GM21367 (cell line): ENCODE results near the gene FAM156A.
"Not testable (repeated sequence)": the region's sequence is repeated elsewhere in the genome, so short reads cannot be mapped to it uniquely, and the experiment has no call there.

Experiments
- ATAC-seq: cut with Tn5 transposase; IDR thresholded peaks from one replicate; pipeline ENCODE4 v1.9.1; 2021; ENCODE audit not compliant: unreplicated experiment

Gene FAM156A

DNA sequence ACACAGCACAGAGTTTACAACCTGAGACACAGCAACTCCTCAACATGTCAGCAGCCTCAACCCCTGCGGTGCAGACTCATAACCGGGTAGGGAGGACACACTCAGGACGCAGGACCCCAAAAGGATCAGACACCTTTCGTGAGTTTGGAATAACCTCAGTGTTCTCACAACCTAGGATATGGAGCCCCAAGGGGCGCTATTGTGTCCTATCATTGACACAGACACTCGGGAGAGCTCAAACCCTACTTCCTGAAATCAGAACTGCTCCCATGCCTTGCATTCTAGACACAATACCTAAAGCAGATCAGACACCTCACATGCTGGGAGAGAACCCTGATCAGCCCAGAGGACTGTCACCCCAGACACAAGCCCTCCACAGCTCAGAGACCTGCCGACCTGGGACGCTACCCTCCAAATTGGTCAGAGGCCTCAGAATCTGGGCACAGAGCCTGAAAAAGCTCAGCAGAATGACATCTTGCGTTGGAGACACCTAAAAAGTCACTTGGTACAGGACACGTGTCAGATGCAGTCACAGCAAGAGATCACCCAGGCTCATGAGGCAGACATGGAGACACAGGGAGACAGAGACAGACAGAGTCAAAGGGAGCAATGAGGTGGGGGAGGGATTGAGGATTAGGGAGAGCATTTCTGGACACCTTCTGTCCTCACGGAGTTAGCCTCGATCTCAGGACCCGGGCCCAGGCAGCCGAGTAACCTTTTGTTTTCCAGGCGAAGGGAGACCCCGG is 8.8 kb upstream of the FAM156A start:
- ATAC-seq: not testable (repeated sequence)

DNA sequence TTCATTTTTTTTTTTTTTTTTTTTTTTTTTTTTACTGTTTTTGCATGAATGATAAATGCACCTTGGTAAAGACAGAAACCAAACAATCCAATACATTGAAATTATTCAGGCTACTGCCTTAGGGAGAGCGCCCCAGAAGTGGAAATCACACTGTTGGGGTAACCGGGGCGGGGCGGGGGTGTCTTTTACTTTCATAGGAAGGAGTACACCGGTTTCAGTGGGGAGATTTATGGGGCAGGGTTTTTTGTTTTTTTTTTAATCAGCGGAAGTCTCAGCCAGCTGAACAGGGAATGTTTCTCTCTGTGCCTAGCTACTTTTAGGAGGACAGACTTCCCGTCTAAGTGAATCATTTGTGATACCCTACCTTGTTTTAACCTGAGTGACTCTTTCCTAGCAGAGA is 643 bp upstream of the FAM156A start:
- peak; percentile 13 for ATAC-seq

- not testable (repeated sequence) for ATAC-seq
Observed at GRCh38 chrX:52949884-52950283, 8.4 kb downstream of the FAM156A start.

DNA sequence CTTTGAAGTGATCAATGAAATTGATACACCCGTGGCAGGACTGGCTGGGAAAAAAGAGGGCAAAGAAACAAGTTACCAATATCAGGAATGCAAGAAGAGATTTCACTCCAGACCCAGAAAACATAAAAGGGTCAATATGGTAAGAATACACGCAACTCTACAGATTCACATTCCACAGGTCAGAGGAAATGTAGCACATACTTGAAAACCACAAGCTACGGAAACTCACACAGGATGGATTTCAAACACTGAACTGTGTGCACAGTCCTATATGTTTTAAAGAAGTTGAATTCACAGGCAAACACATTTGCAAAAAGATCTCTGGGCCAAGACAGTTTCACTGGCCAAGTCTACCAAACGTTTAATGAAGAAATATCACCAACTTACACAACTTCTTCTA is 9.0 kb downstream of the FAM156A start:
- not testable (repeated sequence) for ATAC-seq

DNA sequence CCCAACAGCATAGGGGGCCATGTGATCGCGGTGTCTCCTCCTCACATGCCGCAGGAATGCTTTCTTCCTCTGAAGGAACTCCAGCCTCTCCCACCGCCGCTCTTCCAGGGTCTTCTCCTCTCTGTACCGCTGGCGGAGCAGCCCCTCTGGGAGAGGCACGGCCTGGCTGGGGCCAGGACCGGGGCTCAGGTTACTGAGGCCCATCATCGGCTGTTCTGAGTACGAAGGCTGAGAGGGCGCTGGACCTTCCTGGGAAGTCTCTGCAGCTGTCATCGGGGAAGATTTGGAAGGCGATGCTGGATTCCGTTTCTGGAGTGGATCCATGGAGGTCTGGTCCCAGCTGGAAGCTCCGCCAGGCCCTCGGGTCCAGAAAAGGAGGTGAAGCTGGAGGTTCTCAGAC is 10.1 kb downstream of the FAM156A start:
- not testable (repeated sequence) for ATAC-seq

DNA sequence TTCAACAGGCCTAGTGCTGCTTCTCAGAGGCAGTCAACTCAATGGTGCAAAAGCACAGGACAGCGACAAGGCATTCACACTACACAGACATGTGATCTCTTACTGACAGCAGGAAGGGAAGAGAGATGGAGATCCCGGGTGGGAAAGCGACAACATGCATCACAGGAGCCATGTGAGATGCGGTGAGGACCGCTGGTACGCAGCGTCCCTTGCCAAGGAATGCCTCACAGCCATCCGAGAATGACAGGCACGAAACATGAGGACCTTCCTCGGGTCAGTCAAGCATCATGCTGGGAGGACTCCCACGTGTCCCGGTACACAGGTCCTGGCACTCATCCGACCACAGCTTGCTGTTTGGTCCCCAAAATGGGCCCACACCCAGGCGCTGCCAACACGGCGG is 10.8 kb downstream of the FAM156A start:
- ATAC-seq: not testable (repeated sequence)

DNA sequence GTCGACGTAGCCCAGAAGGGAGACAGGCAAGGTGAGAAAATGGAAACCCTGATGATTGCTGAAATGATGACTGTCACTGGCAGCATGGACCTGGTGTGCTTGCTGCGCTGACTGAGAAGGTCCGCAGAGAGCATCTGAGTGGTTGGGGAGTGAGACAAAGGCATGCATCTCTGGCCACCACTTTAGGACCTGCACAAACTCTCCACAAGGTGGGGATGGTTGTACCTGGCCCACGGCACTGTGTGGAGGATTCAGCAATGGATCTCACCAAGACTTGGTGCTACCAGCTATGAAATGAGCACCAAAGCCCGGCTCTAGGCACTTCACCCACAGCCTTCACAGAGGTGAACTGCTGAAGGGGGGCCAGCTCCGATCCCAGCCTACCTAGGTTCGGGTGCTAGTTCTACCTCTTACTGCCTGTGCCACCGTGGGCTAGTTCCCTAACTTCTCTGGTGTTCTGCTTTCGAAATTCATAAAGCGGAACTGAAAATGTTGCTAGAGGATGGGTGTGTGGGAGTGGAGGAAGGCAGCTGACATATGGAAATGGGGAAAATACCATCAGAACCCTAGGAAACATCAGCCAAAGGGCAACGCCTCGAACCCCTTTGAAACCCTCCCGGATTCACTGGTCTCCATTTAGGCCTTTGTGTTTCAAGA is 12.4 kb downstream of the FAM156A start:
- not testable (repeated sequence) for ATAC-seq

DNA sequence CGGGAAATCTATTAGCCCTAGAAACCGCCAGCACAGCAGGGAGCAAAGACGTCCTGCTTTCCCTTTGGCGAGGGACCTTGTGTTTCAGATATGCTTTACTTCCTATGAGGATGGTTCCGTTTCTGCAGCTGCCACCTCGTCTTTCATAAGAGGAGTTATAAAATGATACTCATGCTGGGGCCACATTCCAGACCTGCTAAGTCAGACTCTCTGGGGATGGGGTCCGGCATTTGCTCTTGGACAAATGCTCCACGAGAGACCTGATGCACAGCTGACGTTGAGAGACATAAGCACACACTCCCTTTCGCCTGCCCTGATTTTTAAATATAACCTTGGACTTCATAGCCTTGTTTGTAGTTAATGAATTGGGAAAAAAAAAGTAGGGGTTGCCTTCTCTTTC is 16.6 kb downstream of the FAM156A start:
- ATAC-seq: not testable (repeated sequence)

GRCh38 chrX:52940704-52941103 is 17.6 kb downstream of the FAM156A start:
- ATAC-seq: not testable (repeated sequence)

GRCh38 chrX:52935470-52935784 is 22.9 kb downstream of the FAM156A start:
- not testable (repeated sequence) for ATAC-seq

DNA sequence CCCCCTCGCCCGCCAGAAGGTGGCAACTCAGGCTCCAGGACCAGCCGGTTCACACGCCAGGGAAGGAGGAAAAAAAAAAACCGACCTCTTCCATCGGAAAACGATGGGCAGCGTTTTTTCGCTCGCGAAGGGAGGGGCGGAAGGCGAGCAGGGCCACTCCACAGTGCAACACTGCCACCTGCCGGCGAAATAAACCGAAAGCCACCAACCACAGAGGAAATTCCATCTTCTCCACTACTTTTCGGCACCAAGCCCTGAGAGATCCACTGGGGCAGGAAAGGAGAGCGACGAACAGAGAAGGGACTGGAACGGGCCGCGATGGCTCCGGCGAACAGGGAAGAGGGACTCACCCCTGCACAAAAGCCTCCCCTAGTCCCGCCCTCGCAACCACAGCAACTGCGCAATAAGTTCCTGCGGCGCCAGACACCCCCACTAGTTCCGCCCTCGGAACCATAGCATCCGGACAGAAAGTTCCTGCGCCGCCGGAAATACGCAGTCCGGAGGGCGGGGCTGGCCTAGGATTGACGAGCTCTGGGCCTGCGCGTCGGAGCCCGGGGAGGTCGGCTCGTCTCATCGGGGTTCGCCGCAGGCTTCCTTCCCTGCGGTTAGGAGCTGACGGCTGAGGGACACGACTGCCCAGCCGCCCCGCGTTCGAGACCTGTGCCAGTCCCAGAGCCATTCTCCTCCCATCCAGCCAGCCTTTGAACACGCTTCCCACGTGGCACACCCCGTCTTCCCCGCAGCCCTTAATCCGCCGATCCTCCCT is 23.4 kb downstream of the FAM156A start:
- peak; percentile 82 for ATAC-seq

- ATAC-seq: no peak
Observed at GRCh38 chrX:52933976-52934703, 24.2 kb downstream of the FAM156A start.

DNA sequence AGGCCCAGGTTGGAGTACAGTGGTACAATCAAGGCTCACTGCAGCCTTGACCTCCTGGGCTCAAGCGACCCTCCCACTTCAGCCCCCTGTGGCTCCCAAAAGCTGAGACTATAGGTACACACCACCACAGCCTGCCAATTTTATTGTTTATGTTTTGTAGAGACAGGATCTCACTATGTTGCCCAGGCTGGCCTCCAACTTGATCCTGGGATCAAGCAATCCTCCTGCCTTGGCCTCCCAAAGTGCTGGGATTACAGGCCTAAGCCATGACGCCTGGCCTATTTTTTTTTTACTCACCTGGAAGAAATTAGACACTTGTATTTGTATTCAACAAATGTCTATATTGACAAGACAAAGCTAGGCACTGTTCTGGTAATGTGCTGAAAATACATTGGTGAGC is 25.1 kb downstream of the FAM156A start:
- no peak for ATAC-seq

- ATAC-seq: not testable (repeated sequence)
Observed at GRCh38 chrX:52930214-52930613, 28.1 kb downstream of the FAM156A start.

- ATAC-seq: peak; percentile 56
Observed at GRCh38 chrX:52923781-52924241, 34.5 kb downstream of the FAM156A start.

DNA sequence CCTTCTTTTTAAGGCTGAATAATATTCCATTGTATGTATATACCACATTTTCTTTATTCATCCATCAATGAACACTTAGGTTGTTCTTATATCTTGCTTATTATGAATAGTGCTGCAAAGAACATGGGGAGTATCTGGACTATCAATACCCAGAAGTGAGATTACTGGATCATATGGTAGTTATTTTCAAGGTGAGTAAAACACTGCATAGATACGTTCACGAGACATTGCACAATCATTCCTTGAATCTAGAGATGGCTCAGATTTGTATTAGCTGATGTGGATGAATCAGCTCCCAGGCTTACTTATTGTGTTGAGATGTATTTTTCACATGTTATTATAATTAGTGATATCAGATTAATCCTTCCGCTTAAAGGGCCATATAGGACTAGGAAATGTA is 43.6 kb downstream of the FAM156A start:
- not testable (repeated sequence) for ATAC-seq

GRCh38 chrX:52913681-52914080 is 44.6 kb downstream of the FAM156A start:
- ATAC-seq: not testable (repeated sequence)

DNA sequence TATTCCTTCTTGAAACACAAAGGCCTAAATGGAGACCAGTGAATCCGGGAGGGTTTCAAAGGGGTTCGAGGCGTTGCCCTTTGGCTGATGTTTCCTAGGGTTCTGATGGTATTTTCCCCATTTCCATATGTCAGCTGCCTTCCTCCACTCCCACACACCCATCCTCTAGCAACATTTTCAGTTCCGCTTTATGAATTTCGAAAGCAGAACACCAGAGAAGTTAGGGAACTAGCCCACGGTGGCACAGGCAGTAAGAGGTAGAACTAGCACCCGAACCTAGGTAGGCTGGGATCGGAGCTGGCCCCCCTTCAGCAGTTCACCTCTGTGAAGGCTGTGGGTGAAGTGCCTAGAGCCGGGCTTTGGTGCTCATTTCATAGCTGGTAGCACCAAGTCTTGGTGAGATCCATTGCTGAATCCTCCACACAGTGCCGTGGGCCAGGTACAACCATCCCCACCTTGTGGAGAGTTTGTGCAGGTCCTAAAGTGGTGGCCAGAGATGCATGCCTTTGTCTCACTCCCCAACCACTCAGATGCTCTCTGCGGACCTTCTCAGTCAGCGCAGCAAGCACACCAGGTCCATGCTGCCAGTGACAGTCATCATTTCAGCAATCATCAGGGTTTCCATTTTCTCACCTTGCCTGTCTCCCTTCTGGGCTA is 48.9 kb downstream of the FAM156A start:
- not testable (repeated sequence) for ATAC-seq

DNA sequence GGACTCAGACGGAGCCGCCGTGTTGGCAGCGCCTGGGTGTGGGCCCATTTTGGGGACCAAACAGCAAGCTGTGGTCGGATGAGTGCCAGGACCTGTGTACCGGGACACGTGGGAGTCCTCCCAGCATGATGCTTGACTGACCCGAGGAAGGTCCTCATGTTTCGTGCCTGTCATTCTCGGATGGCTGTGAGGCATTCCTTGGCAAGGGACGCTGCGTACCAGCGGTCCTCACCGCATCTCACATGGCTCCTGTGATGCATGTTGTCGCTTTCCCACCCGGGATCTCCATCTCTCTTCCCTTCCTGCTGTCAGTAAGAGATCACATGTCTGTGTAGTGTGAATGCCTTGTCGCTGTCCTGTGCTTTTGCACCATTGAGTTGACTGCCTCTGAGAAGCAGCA is 50.4 kb downstream of the FAM156A start:
- ATAC-seq: not testable (repeated sequence)

DNA sequence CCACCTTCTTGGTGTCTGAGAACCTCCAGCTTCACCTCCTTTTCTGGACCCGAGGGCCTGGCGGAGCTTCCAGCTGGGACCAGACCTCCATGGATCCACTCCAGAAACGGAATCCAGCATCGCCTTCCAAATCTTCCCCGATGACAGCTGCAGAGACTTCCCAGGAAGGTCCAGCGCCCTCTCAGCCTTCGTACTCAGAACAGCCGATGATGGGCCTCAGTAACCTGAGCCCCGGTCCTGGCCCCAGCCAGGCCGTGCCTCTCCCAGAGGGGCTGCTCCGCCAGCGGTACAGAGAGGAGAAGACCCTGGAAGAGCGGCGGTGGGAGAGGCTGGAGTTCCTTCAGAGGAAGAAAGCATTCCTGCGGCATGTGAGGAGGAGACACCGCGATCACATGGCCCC is 51.2 kb downstream of the FAM156A start:
- not testable (repeated sequence) for ATAC-seq

- not testable (repeated sequence) for ATAC-seq
Observed at GRCh38 chrX:52906072-52906471, 52.2 kb downstream of the FAM156A start.
